ENCODE results near the gene POFUT1.

The POFUT1 gene

DNA sequence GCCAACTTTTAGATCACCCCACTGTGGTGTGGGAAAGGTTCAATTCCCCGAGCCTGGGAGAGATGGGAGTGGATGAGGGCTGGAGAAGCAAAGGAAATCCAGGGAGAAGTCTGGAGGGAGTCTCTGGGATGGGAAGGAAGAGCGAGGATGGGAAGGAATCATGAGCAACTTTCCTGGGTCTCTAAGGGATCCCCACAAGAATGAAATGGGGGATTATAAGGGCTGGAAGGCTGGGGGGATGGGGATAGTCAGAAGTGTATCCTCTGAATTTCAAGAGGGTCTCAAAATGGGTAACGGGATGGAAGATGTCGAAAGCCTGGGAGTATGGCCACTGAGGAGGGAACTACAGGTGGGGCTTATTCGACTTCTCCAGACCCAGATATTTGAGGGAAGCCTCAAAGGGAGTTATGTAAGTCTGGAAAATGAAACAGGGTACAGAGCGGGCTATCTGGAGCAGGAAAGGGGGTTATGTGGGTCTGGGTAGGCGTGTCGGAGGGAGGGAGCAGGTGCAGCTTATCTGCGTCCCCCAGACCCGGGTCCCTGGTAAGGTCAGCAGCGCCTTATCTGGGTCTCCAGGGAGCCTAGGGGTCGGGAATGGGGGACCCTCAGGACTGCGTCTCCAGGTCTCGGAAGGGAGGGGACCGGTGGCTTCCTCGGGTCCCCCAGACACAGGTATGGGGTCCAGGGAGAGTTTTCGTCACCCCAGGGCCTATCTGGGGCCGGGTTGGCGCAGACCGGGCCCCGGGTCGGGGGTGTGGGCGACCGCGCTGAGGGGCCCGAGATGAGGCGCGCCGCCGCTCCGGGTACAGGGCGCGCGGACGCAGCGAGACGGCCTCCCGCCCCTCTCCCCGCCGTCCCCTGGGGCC is 687 bp upstream of the POFUT1 start:
- peak; percentile 27 for DNase-seq (ENCODE audit: low read depth)

GRCh38 chr20:32208499-32209154 is 947 bp downstream of the POFUT1 start:
- DNase-seq (ENCODE audit: low read depth) = no peak

DNA sequence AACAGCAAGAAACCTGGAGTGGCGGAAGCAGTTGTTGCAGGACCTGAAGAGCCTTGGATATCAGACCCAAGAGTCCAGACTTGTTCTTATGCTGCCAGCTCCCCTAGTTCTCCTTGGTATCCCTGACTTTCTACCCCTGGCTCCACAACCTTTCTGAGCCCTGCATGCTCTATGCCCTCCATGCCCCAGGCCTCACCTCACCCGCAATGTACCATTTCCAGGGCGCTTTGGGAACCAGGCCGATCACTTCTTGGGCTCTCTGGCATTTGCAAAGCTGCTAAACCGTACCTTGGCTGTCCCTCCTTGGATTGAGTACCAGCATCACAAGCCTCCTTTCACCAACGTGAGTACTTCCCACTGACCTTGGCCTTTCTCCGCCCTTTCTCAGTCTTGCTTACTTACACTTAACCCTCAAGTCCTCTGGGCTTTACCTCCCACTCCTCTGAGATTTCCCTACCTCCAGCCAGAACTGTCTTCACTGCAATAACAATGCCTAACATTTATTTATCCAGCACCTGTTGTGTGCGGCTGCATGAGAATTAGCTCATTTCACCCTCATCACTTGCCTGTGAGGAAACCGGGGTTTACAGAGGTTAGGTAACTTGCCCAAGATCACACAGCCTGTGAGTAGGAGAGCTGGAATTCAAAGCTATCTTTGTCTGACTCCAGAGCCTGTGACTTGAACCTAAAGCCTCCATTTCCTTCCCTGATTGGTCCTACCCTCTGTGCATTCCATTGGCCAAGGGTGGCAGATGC is 2.3 kb downstream of the POFUT1 start:
- DNase-seq (ENCODE audit: low read depth) = no peak

GRCh38 chr20:32213870-32214269 is 6.2 kb downstream of the POFUT1 start:
- DNase-seq (ENCODE audit: low read depth) = no peak

- DNase-seq (ENCODE audit: low read depth) = no peak
Measured at GRCh38 chr20:32215147-32215546, 7.5 kb downstream of the POFUT1 start.

- DNase-seq (ENCODE audit: low read depth) = no peak
Measured at GRCh38 chr20:32215729-32216128, 8.0 kb downstream of the POFUT1 start.

- no peak for DNase-seq (ENCODE audit: low read depth)
Measured at GRCh38 chr20:32216179-32217142, 8.8 kb downstream of the POFUT1 start.

DNA sequence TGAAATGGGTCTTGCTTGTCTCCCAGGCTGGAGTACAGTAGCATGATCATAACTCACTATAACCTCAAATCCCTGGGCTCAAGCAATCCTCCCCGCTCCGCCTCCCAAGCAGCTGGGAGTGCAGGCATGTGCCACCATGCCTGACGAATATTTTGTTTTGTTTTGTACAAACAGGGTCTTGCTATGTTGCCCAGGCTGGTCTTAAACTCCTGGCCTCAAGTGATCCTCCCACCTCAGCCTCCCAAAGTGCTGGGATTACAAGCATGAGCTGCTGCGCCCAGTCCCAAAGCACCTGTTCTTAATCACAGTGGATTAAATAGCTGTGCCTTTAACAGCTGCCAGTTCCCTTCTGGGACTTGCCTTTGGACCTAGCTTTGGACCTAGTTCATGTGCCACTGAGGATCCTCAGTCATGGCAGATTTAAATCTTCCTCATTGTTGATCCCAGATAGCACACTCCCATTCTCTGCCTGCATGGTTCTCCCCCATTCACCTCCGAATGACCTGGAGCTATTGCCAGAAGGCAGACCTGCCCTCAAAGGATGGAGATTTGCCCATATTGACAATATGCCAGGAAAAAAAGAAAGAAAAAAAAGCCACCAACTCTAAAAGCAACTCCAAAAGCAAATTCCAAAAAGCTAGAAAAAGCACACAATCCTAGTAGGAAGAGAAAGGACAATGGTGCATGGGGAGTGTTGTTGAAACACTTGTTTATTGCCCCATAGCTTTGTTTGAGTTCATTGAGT is 10.6 kb downstream of the POFUT1 start:
- DNase-seq (ENCODE audit: low read depth) = no peak

DNA sequence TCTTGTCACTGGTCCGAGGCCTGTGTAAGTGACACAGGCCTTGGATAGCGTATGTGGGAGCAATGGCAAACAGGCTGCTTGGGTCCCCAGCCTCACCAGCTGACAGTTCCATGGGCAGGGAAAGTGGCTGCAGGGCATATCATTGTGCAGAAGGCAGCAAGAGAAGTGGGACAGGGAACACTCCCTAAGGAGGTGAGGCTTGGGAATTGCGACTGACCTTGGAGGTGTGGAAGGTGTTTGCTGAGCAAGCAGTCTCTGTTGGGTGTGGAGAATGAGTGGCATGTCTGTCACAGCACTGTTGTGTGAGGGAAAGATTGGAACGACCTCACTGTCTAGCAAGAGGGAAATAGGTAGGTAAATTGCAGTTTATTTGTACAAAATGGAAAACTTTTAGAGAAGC is 16.8 kb downstream of the POFUT1 start:
- DNase-seq (ENCODE audit: low read depth) = no peak

DNA sequence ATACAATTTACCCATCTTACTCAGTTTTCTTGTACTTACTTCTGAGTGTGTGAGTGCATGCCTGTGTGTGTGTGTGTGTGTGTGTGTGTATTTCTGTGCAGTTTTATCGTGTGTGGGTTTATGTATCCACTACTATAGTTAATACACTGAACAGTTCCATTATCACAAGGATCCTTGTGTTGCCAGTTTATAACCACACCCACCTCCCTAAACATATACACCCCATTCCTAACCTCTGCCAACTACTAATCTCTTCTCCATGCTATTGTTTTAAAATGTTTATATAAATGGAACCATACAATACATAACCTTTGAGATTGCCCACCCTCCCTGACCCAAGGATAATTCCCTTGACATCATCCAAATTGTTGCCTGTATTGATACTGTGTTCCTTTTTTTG is 18.7 kb downstream of the POFUT1 start:
- DNase-seq (ENCODE audit: low read depth) = no peak

- DNase-seq (ENCODE audit: low read depth) = no peak
Measured at GRCh38 chr20:32227306-32227705, 19.6 kb downstream of the POFUT1 start.

GRCh38 chr20:32227744-32228688 is 20.3 kb downstream of the POFUT1 start:
- DNase-seq (ENCODE audit: low read depth) = no peak

GRCh38 chr20:32229251-32229747 is 21.6 kb downstream of the POFUT1 start:
- no peak for DNase-seq (ENCODE audit: low read depth)

DNA sequence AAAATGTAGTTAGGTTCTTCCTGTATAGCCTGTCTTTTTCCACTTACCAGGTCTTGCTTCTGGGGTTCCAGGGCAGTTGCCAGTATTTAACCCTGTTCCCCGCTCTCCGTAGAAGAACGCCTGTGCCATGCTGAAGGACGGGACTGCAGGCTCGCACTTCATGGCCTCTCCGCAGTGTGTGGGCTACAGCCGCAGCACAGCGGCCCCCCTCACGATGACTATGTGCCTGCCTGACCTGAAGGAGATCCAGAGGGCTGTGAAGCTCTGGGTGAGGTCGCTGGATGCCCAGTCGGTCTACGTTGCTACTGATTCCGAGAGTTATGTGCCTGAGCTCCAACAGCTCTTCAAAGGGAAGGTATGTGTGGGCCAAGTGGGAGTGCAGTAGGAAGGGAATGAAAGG is 23.0 kb downstream of the POFUT1 start:
- no peak for DNase-seq (ENCODE audit: low read depth)

DNA sequence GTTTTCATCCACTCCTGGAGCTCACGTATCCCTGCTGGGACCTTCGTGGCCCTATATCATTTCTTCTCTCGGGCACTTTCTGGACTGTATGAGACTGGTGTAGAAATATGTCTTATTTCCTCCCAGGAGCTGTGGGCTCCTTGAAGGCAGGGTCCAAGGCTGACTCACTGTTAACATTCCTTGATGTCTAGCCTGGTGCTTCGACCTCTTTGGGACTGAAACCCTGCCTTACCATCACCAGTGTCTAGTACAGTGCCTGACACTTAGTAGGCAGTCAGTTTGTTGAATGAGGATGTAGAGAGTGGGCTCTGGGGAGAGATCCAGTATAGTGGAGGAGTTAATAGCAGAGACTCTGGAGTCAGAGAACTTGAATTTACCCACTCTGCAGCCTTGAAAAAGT is 23.6 kb downstream of the POFUT1 start:
- no peak for DNase-seq (ENCODE audit: low read depth)

DNA sequence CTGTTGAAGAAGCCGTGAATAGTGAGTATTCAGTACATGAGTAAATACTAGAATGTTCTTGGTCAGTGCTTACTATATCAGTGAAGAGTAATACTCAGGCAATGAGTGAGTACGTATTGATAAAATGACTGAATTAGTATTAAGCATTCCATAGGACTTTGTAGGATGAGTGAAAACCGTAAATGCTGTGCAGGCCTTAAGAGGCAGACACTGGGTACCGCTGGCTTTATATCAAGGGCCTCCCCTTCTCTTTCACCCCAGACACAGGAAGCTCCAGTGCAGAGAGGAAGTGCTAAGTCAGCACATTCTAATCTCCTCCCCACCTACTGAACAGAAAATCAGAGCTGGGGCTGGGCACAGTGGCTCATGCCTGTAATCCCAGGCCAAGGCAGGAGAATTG is 24.2 kb downstream of the POFUT1 start:
- DNase-seq (ENCODE audit: low read depth) = peak; percentile 29

DNA sequence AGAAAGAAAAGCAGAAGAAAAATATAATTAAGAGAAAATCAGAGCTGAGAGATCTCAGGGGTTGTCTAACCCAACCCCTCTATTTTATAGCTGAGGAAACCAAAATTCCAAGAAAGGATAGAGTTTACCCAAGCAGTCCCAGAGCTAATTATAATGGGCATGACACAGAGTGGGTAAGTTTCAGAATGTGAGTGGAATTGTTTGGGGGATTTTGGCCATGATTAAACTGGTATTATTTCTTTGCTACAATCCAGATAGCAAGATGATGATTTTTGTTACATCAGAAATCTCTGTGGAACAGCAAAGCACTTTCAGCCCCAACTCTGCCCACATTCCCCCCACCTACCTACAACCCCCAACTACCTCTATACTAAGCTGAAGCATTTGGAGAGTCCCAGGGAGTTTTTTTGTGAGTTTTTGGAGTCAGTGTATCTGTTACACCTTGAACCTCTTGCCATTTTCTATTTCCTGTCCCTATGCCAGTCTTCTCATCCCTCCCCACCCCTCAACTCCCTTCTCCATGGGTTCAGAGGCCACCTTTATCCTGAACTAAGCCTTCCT is 24.7 kb downstream of the POFUT1 start:
- no peak for DNase-seq (ENCODE audit: low read depth)

- DNase-seq (ENCODE audit: low read depth) = no peak
Measured at GRCh38 chr20:32233286-32233685, 25.6 kb downstream of the POFUT1 start.

DNA sequence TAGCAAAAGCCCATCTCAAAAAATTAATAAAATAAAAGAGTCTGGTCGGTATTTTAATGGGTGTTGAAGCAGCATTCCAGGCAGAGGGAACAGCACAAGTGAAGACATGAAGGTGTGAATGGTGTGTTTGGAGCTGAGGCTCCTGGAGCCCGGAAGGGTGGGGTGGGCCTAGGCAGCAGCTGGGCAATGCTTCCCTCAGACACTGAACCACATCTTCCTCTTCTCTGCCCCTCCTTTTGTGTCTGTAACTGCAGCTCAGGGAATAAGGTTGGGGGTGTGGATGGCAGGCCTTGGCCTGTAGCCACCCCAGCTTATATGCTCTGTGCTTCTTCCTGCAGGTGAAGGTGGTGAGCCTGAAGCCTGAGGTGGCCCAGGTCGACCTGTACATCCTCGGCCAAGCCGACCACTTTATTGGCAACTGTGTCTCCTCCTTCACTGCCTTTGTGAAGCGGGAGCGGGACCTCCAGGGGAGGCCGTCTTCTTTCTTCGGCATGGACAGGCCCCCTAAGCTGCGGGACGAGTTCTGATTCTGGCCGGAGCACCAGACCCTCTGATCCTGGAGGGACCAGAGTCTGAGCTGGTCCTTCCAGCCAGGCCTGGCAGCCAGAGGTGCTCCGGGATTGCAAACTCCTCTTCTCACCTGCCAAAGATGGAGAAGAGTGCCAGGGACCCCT is 26.6 kb downstream of the POFUT1 start:
- no peak for DNase-seq (ENCODE audit: low read depth)
